Measurements from ENCODE around the gene FOXP3.

FOXP3 gene

DNA sequence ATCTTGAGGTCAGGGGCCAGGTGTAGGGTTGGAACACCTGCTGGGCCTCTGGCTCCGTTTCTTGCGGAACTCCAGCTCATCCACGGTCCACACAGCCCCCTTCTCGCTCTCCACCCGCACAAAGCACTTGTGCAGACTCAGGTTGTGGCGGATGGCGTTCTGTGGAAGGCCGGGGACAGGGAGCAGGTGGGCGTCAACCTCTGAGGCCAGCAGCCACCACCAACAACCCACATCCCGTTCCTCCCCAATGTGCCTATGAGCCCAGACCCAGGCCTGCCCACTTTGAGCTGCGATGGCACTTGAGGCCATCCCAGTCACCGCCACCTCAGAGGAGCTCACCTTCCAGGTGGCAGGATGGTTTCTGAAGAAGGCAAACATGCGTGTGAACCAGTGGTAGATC, 13.2 kb downstream of the FOXP3 start:
- H3K9me3 ChIP-seq (ENCODE audit: control insufficient read depth in 2 of 2, low read length in 2 of 2) = no peaks in the 10 kb centered on the region
- H3K4me3 ChIP-seq (ENCODE audit: low read length in 2 of 2) = no peak overlapping the region
- no peaks in the 10 kb centered on the region for H3K27me3 ChIP-seq (ENCODE audit: control insufficient read depth in 2 of 2, insufficient read depth in 2 of 2, low read length in 2 of 2)
- H3K27ac ChIP-seq (ENCODE audit: low read depth in 2 of 2, low read length in 2 of 2) = no peak overlapping the region
- peaks cover 5 to 8% of the 10 kb centered on the region in 2 donors for H3K36me3 ChIP-seq (ENCODE audit: control insufficient read depth in 2 of 2, insufficient read depth in 2 of 2, low read length in 2 of 2)
- H3K4me1 ChIP-seq (ENCODE audit: control insufficient read depth in 2 of 2, insufficient read depth in 2 of 2, low read length in 2 of 2) = no peaks in the 10 kb centered on the region
- no peak overlapping the region for H3K9ac ChIP-seq (ENCODE audit: low read depth in 1 of 2, low read length in 2 of 2)

GRCh38 chrX:49250578-49250977, 13.9 kb downstream of the FOXP3 start:
- Histone ChIP-seq H3K4me1 (ENCODE audit: control insufficient read depth in 2 of 2, insufficient read depth in 2 of 2, low read length in 2 of 2) (no peaks in the 10 kb centered on the region), H3K36me3 (ENCODE audit: control insufficient read depth in 2 of 2, insufficient read depth in 2 of 2, low read length in 2 of 2) (peaks cover 5 to 8% of the 10 kb centered on the region in 2 donors), H3K27me3 (ENCODE audit: control insufficient read depth in 2 of 2, insufficient read depth in 2 of 2, low read length in 2 of 2) (no peaks in the 10 kb centered on the region), H3K9me3 (ENCODE audit: control insufficient read depth in 2 of 2, low read length in 2 of 2) (no peaks in the 10 kb centered on the region), H3K4me3 (ENCODE audit: low read length in 2 of 2) (no peak overlapping the region), H3K27ac (ENCODE audit: low read depth in 2 of 2, low read length in 2 of 2) (no peak overlapping the region), H3K9ac (ENCODE audit: low read depth in 1 of 2, low read length in 2 of 2) (no peak overlapping the region)

GRCh38 chrX:49250066-49250465, 14.4 kb downstream of the FOXP3 start:
- no peaks in the 10 kb centered on the region for H3K9me3 ChIP-seq (ENCODE audit: control insufficient read depth in 2 of 2, low read length in 2 of 2)
- H3K9ac ChIP-seq (ENCODE audit: low read depth in 1 of 2, low read length in 2 of 2) = no peak overlapping the region
- no peak overlapping the region for H3K4me3 ChIP-seq (ENCODE audit: low read length in 2 of 2)
- no peaks in the 10 kb centered on the region for H3K4me1 ChIP-seq (ENCODE audit: control insufficient read depth in 2 of 2, insufficient read depth in 2 of 2, low read length in 2 of 2)
- peaks cover 5 to 8% of the 10 kb centered on the region in 2 donors for H3K36me3 ChIP-seq (ENCODE audit: control insufficient read depth in 2 of 2, insufficient read depth in 2 of 2, low read length in 2 of 2)
- no peak overlapping the region for H3K27ac ChIP-seq (ENCODE audit: low read depth in 2 of 2, low read length in 2 of 2)
- no peaks in the 10 kb centered on the region for H3K27me3 ChIP-seq (ENCODE audit: control insufficient read depth in 2 of 2, insufficient read depth in 2 of 2, low read length in 2 of 2)

DNA sequence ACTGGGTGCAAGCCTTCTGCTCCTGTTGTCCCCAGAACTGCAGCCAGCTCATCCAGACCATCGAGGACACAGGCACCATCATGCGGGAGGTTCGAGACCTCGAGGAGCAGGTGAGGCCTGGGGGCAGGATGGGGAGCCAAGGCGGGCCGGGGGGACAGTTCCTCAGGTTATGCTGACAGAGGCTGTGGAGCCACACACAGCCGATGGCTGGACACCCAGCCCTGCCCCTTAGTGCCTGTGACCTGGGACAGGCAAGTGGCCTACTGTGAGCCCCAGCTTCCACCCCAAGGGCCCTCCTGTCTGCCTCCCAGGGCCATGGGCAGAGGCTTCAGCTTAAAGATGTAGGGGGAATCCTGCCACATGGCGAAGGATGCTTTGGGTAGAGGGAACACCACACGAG, 14.9 kb downstream of the FOXP3 start:
- no peak overlapping the region for H3K9ac ChIP-seq (ENCODE audit: low read depth in 1 of 2, low read length in 2 of 2)
- H3K4me3 ChIP-seq (ENCODE audit: low read length in 2 of 2) = no peak overlapping the region
- H3K9me3 ChIP-seq (ENCODE audit: control insufficient read depth in 2 of 2, low read length in 2 of 2) = no peaks in the 10 kb centered on the region
- H3K36me3 ChIP-seq (ENCODE audit: control insufficient read depth in 2 of 2, insufficient read depth in 2 of 2, low read length in 2 of 2) = peaks cover 5 to 8% of the 10 kb centered on the region in 2 donors
- H3K4me1 ChIP-seq (ENCODE audit: control insufficient read depth in 2 of 2, insufficient read depth in 2 of 2, low read length in 2 of 2) = no peaks in the 10 kb centered on the region
- H3K27ac ChIP-seq (ENCODE audit: low read depth in 2 of 2, low read length in 2 of 2) = no peak overlapping the region
- H3K27me3 ChIP-seq (ENCODE audit: control insufficient read depth in 2 of 2, insufficient read depth in 2 of 2, low read length in 2 of 2) = no peaks in the 10 kb centered on the region

DNA sequence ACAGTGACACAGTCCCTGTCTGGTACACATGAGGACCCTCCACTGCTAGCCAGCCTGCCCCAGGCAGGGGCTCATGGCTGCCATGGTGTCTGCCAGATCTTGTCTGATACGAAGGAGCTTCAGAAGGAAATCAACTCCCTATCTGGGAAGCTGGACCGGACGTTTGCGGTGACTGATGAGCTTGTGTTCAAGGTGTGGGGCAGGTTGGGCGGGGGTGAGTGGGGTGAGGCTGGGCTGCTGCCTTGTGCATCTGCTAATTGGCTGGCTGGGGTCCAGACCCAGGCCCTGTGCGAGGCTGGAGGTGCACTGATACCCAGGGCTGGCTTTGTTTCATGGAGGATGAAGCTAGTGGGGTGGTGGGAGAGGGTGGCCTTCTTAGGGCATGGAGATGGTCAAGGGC, 15.4 kb downstream of the FOXP3 start:
- H3K9me3 ChIP-seq (ENCODE audit: control insufficient read depth in 2 of 2, low read length in 2 of 2) = no peaks in the 10 kb centered on the region
- no peak overlapping the region for H3K27ac ChIP-seq (ENCODE audit: low read depth in 2 of 2, low read length in 2 of 2)
- no peak overlapping the region for H3K4me3 ChIP-seq (ENCODE audit: low read length in 2 of 2)
- H3K4me1 ChIP-seq (ENCODE audit: control insufficient read depth in 2 of 2, insufficient read depth in 2 of 2, low read length in 2 of 2) = no peaks in the 10 kb centered on the region
- H3K9ac ChIP-seq (ENCODE audit: low read depth in 1 of 2, low read length in 2 of 2) = no peak overlapping the region
- H3K27me3 ChIP-seq (ENCODE audit: control insufficient read depth in 2 of 2, insufficient read depth in 2 of 2, low read length in 2 of 2) = no peaks in the 10 kb centered on the region
- peaks cover 5 to 8% of the 10 kb centered on the region in 2 donors for H3K36me3 ChIP-seq (ENCODE audit: control insufficient read depth in 2 of 2, insufficient read depth in 2 of 2, low read length in 2 of 2)

- H3K9ac ChIP-seq (ENCODE audit: low read depth in 1 of 2, low read length in 2 of 2) = no peak overlapping the region
- H3K4me3 ChIP-seq (ENCODE audit: low read length in 2 of 2) = no peak overlapping the region
- H3K27ac ChIP-seq (ENCODE audit: low read depth in 2 of 2, low read length in 2 of 2) = no peak overlapping the region
- H3K9me3 ChIP-seq (ENCODE audit: control insufficient read depth in 2 of 2, low read length in 2 of 2) = no peaks in the 10 kb centered on the region
- H3K4me1 ChIP-seq (ENCODE audit: control insufficient read depth in 2 of 2, insufficient read depth in 2 of 2, low read length in 2 of 2) = no peaks in the 10 kb centered on the region
- H3K36me3 ChIP-seq (ENCODE audit: control insufficient read depth in 2 of 2, insufficient read depth in 2 of 2, low read length in 2 of 2) = peaks cover 5 to 11% of the 10 kb centered on the region in 2 donors
- no peaks in the 10 kb centered on the region for H3K27me3 ChIP-seq (ENCODE audit: control insufficient read depth in 2 of 2, insufficient read depth in 2 of 2, low read length in 2 of 2)
Measured at GRCh38 chrX:49247916-49248811, 16.3 kb downstream of the FOXP3 start.

GRCh38 chrX:49247346-49247745, 17.2 kb downstream of the FOXP3 start:
- Histone ChIP-seq H3K27me3 (ENCODE audit: control insufficient read depth in 2 of 2, insufficient read depth in 2 of 2, low read length in 2 of 2) (no peaks in the 10 kb centered on the region), H3K36me3 (ENCODE audit: control insufficient read depth in 2 of 2, insufficient read depth in 2 of 2, low read length in 2 of 2) (peaks cover 9 to 16% of the 10 kb centered on the region in 2 donors), H3K27ac (ENCODE audit: low read depth in 2 of 2, low read length in 2 of 2) (no peak overlapping the region), H3K4me3 (ENCODE audit: low read length in 2 of 2) (no peak overlapping the region), H3K9me3 (ENCODE audit: control insufficient read depth in 2 of 2, low read length in 2 of 2) (no peaks in the 10 kb centered on the region), H3K4me1 (ENCODE audit: control insufficient read depth in 2 of 2, insufficient read depth in 2 of 2, low read length in 2 of 2) (no peaks in the 10 kb centered on the region), H3K9ac (ENCODE audit: low read depth in 1 of 2, low read length in 2 of 2) (no peak overlapping the region)

GRCh38 chrX:49246541-49246940, 18.0 kb downstream of the FOXP3 start:
- no peaks in the 10 kb centered on the region for H3K27me3 ChIP-seq (ENCODE audit: control insufficient read depth in 2 of 2, insufficient read depth in 2 of 2, low read length in 2 of 2)
- peaks cover 8 to 18% of the 10 kb centered on the region in 2 donors for H3K36me3 ChIP-seq (ENCODE audit: control insufficient read depth in 2 of 2, insufficient read depth in 2 of 2, low read length in 2 of 2)
- H3K4me1 ChIP-seq (ENCODE audit: control insufficient read depth in 2 of 2, insufficient read depth in 2 of 2, low read length in 2 of 2) = no peaks in the 10 kb centered on the region
- no peak overlapping the region for H3K27ac ChIP-seq (ENCODE audit: low read depth in 2 of 2, low read length in 2 of 2)
- H3K9ac ChIP-seq (ENCODE audit: low read depth in 1 of 2, low read length in 2 of 2) = no peak overlapping the region
- no peak overlapping the region for H3K4me3 ChIP-seq (ENCODE audit: low read length in 2 of 2)
- no peaks in the 10 kb centered on the region for H3K9me3 ChIP-seq (ENCODE audit: control insufficient read depth in 2 of 2, low read length in 2 of 2)

GRCh38 chrX:49244207-49244606, 20.3 kb downstream of the FOXP3 start:
- peaks cover 7 to 18% of the 10 kb centered on the region in 2 donors for H3K36me3 ChIP-seq (ENCODE audit: control insufficient read depth in 2 of 2, insufficient read depth in 2 of 2, low read length in 2 of 2)
- H3K27ac ChIP-seq (ENCODE audit: low read depth in 2 of 2, low read length in 2 of 2) = no peak overlapping the region
- no peaks in the 10 kb centered on the region for H3K4me1 ChIP-seq (ENCODE audit: control insufficient read depth in 2 of 2, insufficient read depth in 2 of 2, low read length in 2 of 2)
- no peak overlapping the region for H3K4me3 ChIP-seq (ENCODE audit: low read length in 2 of 2)
- H3K9ac ChIP-seq (ENCODE audit: low read depth in 1 of 2, low read length in 2 of 2) = no peak overlapping the region
- H3K27me3 ChIP-seq (ENCODE audit: control insufficient read depth in 2 of 2, insufficient read depth in 2 of 2, low read length in 2 of 2) = no peaks in the 10 kb centered on the region
- no peaks in the 10 kb centered on the region for H3K9me3 ChIP-seq (ENCODE audit: control insufficient read depth in 2 of 2, low read length in 2 of 2)

- Histone ChIP-seq H3K9ac (ENCODE audit: low read depth in 1 of 2, low read length in 2 of 2) (no peak overlapping the region), H3K27ac (ENCODE audit: low read depth in 2 of 2, low read length in 2 of 2) (no peak overlapping the region), H3K27me3 (ENCODE audit: control insufficient read depth in 2 of 2, insufficient read depth in 2 of 2, low read length in 2 of 2) (no peaks in the 10 kb centered on the region), H3K9me3 (ENCODE audit: control insufficient read depth in 2 of 2, low read length in 2 of 2) (no peaks in the 10 kb centered on the region), H3K4me1 (ENCODE audit: control insufficient read depth in 2 of 2, insufficient read depth in 2 of 2, low read length in 2 of 2) (no peaks in the 10 kb centered on the region), H3K4me3 (ENCODE audit: low read length in 2 of 2) (no peak overlapping the region), H3K36me3 (ENCODE audit: control insufficient read depth in 2 of 2, insufficient read depth in 2 of 2, low read length in 2 of 2) (peaks cover 4 to 14% of the 10 kb centered on the region in 2 donors)
Measured at GRCh38 chrX:49243166-49243565, 21.3 kb downstream of the FOXP3 start.
